PC-3 (cell line): Measurements from ENCODE around the gene TMEM129. TPM values are rescaled to one million over a fixed set of nuclear protein-coding genes. Genes with fewer than 3 reads are reported as not detected.

Experiments
- ATAC-seq: fragments of 200-7000 bp; cut with Tn5 transposase; 2 replicates; pipeline ENCODE4 v1.9.1; 2020; ENCODE audit warnings: mild to moderate bottlenecking, moderate library complexity
- BruUV-seq: library from RNA; stranded (reverse); fragments of 400-500 nt; replicated peaks from 2 replicates; lab custom pipeline; 2021; lab: Mats Ljungman, UMichigan
- CTCF ChIA-PET: fragments of 300-600 bp; sonication (Branson Sonifier 250); formaldehyde crosslinking; loops from one replicate; lab custom pipeline; 2022; ENCODE audit warnings: antibody characterized with exemption; lab: Charles Lee
- POLR2A ChIA-PET: fragments of 300-600 bp; sonication (Branson Sonifier 250); formaldehyde crosslinking; loops from one replicate; lab custom pipeline; 2022; ENCODE audit warnings: antibody characterized with exemption; ENCODE audit not compliant: unreplicated experiment; lab: Charles Lee
- DNase-seq: peaks from one replicate; pipeline ENCODE4 v3.0.0-alpha.2; 2015
- H2AFZ ChIP-seq: fragments of 300-600 bp; sonication (generic); 2 replicates; pipeline ENCODE4 v1.6.0; 2016; ENCODE audit warnings: antibody characterized with exemption, low read length
- H3F3A ChIP-seq: fragments of 300-600 bp; sonication (generic); one replicate; pipeline ENCODE4 v1.6.0; 2017; ENCODE audit warnings: antibody characterized with exemption, low read length, control low read depth, mild to moderate bottlenecking; ENCODE audit not compliant: unreplicated experiment
- H3K27ac ChIP-seq: fragments of 300-600 bp; sonication (generic); 2 replicates; pipeline ENCODE4 v1.5.1; 2016; ENCODE audit warnings: mild to moderate bottlenecking, low read length
- H3K27me3 ChIP-seq: fragments of 300-600 bp; sonication (generic); 2 replicates; pipeline ENCODE4 v1.6.1; 2016; ENCODE audit warnings: low read length, mixed read lengths
- H3K36me3 ChIP-seq: fragments of 300-600 bp; sonication (generic); 2 replicates; pipeline ENCODE4 v1.6.1; 2016; ENCODE audit warnings: low read depth, mixed run types, low read length, mixed read lengths
- H3K4me1 ChIP-seq: fragments of 300-600 bp; sonication (generic); 2 replicates; pipeline ENCODE4 v1.5.1; 2016; ENCODE audit warnings: low read length; ENCODE audit not compliant: insufficient read depth
- H3K4me2 ChIP-seq: fragments of 300-600 bp; sonication (generic); 2 replicates; pipeline ENCODE4 v1.6.0; 2016; ENCODE audit warnings: low read length
- H3K4me3 ChIP-seq: fragments of 300-600 bp; sonication (generic); 2 replicates; pipeline ENCODE4 v1.5.1; 2016; ENCODE audit warnings: mild to moderate bottlenecking, low read length, mixed read lengths
- H3K79me2 ChIP-seq: fragments of 300-600 bp; sonication (generic); 2 replicates; pipeline ENCODE4 v1.6.1; 2017; ENCODE audit warnings: low read length, mixed read lengths
- H3K9ac ChIP-seq: fragments of 300-600 bp; sonication (generic); 2 replicates; pipeline ENCODE4 v1.6.0; 2016; ENCODE audit warnings: mild to moderate bottlenecking, low read length
- H3K9me2 ChIP-seq: fragments of 300-600 bp; sonication (generic); replicated peaks from 2 replicates; pipeline ENCODE4 v1.6.1; 2016; ENCODE audit warnings: mixed run types, low read length, mixed read lengths
- H3K9me3 ChIP-seq: fragments of 300-600 bp; sonication (generic); 2 replicates; pipeline ENCODE4 v1.6.1; 2016; ENCODE audit warnings: low read length, mixed read lengths
- H4K20me1 ChIP-seq: fragments of 300-600 bp; sonication (generic); 2 replicates; pipeline ENCODE4 v1.6.1; 2016; ENCODE audit warnings: low read length, mixed read lengths
- EZH2 ChIP-seq: fragments of 300-600 bp; sonication (generic); IDR thresholded peaks from one replicate; pipeline ENCODE4 v1.6.1; 2017; ENCODE audit warnings: antibody characterized with exemption, mild to moderate bottlenecking, low read length; ENCODE audit not compliant: unreplicated experiment
- EZH2phosphoT487 ChIP-seq: fragments of 300-600 bp; sonication (generic); IDR thresholded peaks from 2 replicates; pipeline ENCODE4 v1.6.1; 2018; ENCODE audit warnings: mild to moderate bottlenecking, antibody characterized with exemption, low read length, borderline replicate concordance
- intact Hi-C: fragments of 100-400 bp; cut with micrococcal nuclease; formaldehyde crosslinking; loops from 2 replicates; pipeline ENCODE4 v1.9.0; 2023
- total RNA-seq: library from RNA; depleted of rRNA; stranded (reverse); fragments of >200 nt; gene quantifications from 2 replicates; pipeline ENCODE4 v1.2.3, GENCODE V29; 2014
- TF ChIP-seq, protein P1 (sequence below): fragments of 300-600 bp; sonication (generic); conservative IDR thresholded peaks from 2 replicates; pipeline ENCODE4 v1.5.1; 2017; ENCODE audit warnings: antibody characterized with exemption, low read depth, mild to moderate bottlenecking, low read length

TMEM129 gene
- total RNA-seq, 1 experiment from 2014 or later = 28.6 TPM

DNA sequence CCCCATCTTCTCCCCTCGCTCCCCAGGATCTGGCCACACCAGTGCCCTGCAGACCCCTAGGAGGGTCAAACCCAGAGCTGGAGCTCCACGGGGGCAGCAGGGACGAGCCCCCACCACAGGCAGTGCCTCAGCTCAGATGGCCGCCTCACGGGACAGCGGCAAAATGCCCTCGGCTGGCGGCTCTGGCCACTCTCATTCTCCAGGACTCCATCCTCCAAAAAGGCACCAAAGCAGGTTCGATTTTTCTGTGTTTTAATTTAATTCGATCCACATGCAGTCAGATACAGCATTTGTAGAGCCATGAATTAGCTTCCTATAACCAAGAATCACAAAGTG, 45.4 kb downstream of the TMEM129 start:
- no peak overlapping the region for H3K27ac ChIP-seq
- no peaks in the 10 kb centered on the region for H3K27me3 ChIP-seq
- H2AFZ ChIP-seq = no peak overlapping the region
- no peaks in the 10 kb centered on the region for H3F3A ChIP-seq
- no peak for ATAC-seq
- H3K4me3 ChIP-seq = no peak overlapping the region
- no peaks in the 10 kb centered on the region for H3K9me2 ChIP-seq
- no peak overlapping the region for H3K9ac ChIP-seq
- TF ChIP-seq, protein P1, sequence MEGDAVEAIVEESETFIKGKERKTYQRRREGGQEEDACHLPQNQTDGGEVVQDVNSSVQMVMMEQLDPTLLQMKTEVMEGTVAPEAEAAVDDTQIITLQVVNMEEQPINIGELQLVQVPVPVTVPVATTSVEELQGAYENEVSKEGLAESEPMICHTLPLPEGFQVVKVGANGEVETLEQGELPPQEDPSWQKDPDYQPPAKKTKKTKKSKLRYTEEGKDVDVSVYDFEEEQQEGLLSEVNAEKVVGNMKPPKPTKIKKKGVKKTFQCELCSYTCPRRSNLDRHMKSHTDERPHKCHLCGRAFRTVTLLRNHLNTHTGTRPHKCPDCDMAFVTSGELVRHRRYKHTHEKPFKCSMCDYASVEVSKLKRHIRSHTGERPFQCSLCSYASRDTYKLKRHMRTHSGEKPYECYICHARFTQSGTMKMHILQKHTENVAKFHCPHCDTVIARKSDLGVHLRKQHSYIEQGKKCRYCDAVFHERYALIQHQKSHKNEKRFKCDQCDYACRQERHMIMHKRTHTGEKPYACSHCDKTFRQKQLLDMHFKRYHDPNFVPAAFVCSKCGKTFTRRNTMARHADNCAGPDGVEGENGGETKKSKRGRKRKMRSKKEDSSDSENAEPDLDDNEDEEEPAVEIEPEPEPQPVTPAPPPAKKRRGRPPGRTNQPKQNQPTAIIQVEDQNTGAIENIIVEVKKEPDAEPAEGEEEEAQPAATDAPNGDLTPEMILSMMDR = no peak
- TF ChIP-seq EZH2phosphoT487 (no peak), EZH2 (no peak)
- CTCF ChIA-PET = no interaction called here
- DNase-seq = no peak
- no peaks in the 10 kb centered on the region for H3K36me3 ChIP-seq
- no peaks in the 10 kb centered on the region for H3K79me2 ChIP-seq
- H3K9me3 ChIP-seq = no peaks in the 10 kb centered on the region
- H4K20me1 ChIP-seq = no peaks in the 10 kb centered on the region
- H3K4me1 ChIP-seq = no peaks in the 10 kb centered on the region
- POLR2A ChIA-PET = no interaction called here
- H3K4me2 ChIP-seq = no peak overlapping the region
- BruUV-seq = no TSS peak
- intact Hi-C loops = no loop called here

DNA sequence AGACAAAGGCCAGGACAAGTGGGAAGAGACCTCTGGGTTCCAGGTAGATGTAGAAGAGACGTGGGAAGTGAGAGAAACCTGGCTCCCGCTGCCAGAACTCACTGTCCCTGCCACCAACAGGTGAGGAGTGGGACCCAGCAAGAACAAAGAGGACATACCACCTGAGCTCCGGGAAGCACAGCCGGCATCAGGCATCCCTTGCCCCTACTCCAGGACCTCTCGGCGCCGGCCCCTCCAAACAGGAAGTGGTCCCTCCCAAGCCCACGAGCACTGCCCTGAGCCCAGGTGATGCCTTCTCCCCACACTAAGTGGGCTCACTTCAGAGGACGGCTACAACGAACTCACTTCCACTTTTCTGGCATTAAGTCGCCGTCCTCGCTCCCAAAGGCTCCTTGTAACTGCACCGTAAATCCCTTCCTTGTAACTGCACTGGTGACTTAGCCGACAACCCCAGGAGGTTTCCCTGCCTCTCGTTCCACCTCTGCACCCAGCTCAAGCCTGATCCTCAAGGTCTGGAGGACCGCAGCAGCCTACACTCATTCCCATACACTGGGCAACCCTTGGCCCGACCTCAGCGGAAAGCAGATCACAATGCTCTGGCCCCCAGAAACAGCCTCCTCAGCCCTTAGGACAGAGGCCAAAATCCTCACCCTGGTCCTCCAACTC, 45.9 kb downstream of the TMEM129 start:
- no peaks in the 10 kb centered on the region for H3F3A ChIP-seq
- no peaks in the 10 kb centered on the region for H4K20me1 ChIP-seq
- no peaks in the 10 kb centered on the region for H3K9me3 ChIP-seq
- intact Hi-C loops = no loop called here
- H3K9me2 ChIP-seq = no peaks in the 10 kb centered on the region
- no peaks in the 10 kb centered on the region for H3K4me1 ChIP-seq
- ATAC-seq = no peak
- no peaks in the 10 kb centered on the region for H3K79me2 ChIP-seq
- TF ChIP-seq EZH2 (no peak), EZH2phosphoT487 (no peak)
- TF ChIP-seq, protein P1 = no peak
- no peaks in the 10 kb centered on the region for H3K36me3 ChIP-seq
- no peak for DNase-seq
- no peaks in the 10 kb centered on the region for H3K27me3 ChIP-seq
- POLR2A ChIA-PET = no interaction called here
- no peak overlapping the region for H3K4me2 ChIP-seq
- no peak overlapping the region for H3K4me3 ChIP-seq
- H2AFZ ChIP-seq = no peak overlapping the region
- CTCF ChIA-PET = no interaction called here
- no peak overlapping the region for H3K9ac ChIP-seq
- BruUV-seq = no TSS peak
- no peak overlapping the region for H3K27ac ChIP-seq

DNA sequence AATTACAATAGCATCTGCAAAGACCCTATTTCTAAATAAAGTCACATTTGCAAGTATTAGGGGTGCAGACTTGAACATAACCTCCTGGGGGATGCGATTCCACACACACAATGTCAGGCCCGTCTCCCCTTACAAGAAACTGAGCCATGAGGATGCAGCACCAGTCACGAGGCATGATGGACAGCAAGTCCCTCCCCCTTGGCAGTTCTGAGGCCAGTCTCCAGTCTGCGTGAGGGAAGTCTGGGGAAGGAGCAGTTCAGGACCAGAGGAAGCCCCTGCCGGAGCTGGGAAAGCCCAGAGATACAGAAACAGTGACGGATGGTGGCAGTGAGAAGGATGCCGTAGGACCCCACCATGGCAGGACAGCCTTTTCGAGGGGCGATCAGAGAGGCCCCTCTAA, 46.4 kb downstream of the TMEM129 start:
- Histone ChIP-seq H4K20me1 (no peaks in the 10 kb centered on the region), H3K4me3 (no peak overlapping the region), H3K27ac (no peak overlapping the region), H2AFZ (no peak overlapping the region), H3K4me1 (no peaks in the 10 kb centered on the region), H3K9ac (no peak overlapping the region), H3K27me3 (no peaks in the 10 kb centered on the region), H3K79me2 (no peaks in the 10 kb centered on the region), H3K9me3 (no peaks in the 10 kb centered on the region), H3K36me3 (no peaks in the 10 kb centered on the region), H3K9me2 (no peaks in the 10 kb centered on the region), H3K4me2 (no peak overlapping the region), H3F3A (no peaks in the 10 kb centered on the region)
- intact Hi-C loops = no loop called here
- POLR2A ChIA-PET = no interaction called here
- no peak for TF ChIP-seq EZH2phosphoT487
- DNase-seq (no peak), ATAC-seq (no peak)
- CTCF ChIA-PET = no interaction called here
- no TSS peak for BruUV-seq
